Measurements from ENCODE around the gene ANKFN1.

ANKFN1 gene

DNA sequence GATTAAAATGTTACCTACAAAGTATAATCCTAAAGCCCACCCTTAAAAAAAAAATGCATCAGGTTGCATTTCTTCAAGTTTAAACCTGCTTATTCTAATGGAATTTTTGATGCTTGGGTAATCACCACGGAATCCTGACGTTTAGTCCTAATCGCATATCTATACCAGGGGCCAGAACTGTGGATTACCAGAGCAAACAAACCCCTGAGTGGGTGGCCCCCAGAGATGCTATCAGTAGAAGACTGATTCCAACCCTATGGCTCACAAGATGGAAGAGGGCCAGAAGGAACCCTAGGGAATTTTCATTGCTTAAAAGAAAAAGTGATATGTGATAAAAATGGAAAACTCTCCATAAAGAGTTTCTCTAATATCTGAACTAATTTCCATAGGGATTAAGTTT is 288.0 kb downstream of the ANKFN1 start:
- DNase-seq (ENCODE audit: low read depth in 2 of 2), result no peak

DNA sequence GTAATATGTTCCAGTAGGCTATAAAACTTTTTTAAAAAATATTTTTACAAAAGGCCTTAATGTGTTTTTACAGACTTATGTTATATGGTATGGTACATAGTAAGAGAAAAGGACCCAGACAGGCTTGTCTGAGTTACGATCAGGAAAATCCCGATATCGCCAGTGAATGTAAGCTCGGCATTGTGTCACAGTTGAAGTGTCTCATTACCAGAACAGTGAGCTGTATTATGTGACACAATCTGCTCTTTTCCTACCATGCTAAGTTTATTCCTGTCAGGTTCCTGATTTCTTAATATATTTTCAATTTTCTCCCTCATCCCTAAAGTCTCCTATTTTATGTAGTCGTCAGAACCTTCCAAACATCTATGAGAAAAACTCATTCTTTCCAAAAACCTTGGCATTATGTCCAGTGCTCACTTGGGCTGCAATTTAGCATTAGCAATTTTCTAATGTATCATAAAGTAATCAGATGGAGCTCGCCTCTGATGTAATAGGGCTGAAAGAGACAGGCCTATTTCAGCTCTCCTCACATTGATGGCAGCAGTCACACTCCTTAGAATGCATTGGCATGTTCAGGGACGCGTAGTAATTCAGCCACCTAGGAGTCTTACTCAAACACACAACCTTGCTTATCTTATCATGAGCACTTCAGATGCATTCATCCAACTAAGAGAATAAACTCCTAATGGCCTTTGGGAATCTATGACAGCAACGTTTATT is 292.6 kb downstream of the ANKFN1 start:
- no peak for DNase-seq (ENCODE audit: low read depth in 2 of 2)

GRCh38 chr17:56447171-56447570 is 293.9 kb downstream of the ANKFN1 start:
- DNase-seq (ENCODE audit: low read depth in 2 of 2), result no peak

- DNase-seq (ENCODE audit: low read depth in 2 of 2), result no peak
Measured at GRCh38 chr17:56448371-56448770, 295.1 kb downstream of the ANKFN1 start.

DNA sequence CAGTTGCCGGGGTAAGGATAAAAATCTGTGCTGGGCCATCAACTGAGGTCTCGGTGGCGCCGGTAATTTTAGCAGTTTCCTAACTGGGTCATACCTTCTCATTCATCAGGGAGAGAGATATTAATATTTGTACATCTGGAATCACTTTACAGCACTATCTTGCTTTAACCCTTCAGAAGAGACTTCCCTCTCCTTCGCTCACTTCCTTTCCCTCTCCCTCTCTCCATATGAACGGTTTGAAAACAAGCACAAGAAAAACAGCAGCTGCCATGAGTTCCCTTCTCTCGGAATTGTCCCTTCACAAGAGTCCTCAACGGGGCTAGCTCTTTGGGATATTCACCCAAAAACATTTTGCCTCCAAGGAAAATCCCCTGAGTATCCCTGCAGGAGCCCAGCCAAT is 295.9 kb downstream of the ANKFN1 start:
- DNase-seq (ENCODE audit: low read depth in 2 of 2), result no peak

- no peak for DNase-seq (ENCODE audit: low read depth in 2 of 2)
Measured at GRCh38 chr17:56451629-56452028, 298.4 kb downstream of the ANKFN1 start.

GRCh38 chr17:56452461-56452860 is 299.2 kb downstream of the ANKFN1 start:
- no peak for DNase-seq (ENCODE audit: low read depth in 2 of 2)

DNA sequence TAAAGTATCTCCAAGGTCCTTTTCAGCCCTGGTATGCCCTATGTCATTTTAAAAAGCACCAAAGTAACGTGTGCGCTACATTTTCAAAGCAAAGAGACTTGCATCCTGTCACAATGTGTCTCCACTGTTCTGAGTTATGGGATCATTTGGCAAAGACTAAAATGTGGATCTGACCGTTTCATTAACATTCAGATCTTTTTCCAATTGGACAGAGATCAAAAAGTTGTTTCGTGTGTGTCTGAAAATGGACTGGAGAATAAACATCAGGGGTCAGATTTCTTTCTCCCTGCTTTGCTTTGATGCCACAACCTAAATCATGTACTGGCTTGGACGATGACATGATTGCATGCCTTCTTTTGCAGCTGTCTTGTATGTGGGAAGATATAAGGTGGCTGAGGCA is 304.2 kb downstream of the ANKFN1 start:
- DNase-seq (ENCODE audit: low read depth in 2 of 2), result no peak

- no peak for DNase-seq (ENCODE audit: low read depth in 2 of 2)
Measured at GRCh38 chr17:56465886-56466285, 312.6 kb downstream of the ANKFN1 start.

GRCh38 chr17:56468840-56469239 is 315.6 kb downstream of the ANKFN1 start:
- DNase-seq (ENCODE audit: low read depth in 2 of 2), result no peak

- no peak for DNase-seq (ENCODE audit: low read depth in 2 of 2)
Measured at GRCh38 chr17:56471696-56472095, 318.4 kb downstream of the ANKFN1 start.

GRCh38 chr17:56475116-56475515 is 321.8 kb downstream of the ANKFN1 start:
- no peak for DNase-seq (ENCODE audit: low read depth in 2 of 2)

DNA sequence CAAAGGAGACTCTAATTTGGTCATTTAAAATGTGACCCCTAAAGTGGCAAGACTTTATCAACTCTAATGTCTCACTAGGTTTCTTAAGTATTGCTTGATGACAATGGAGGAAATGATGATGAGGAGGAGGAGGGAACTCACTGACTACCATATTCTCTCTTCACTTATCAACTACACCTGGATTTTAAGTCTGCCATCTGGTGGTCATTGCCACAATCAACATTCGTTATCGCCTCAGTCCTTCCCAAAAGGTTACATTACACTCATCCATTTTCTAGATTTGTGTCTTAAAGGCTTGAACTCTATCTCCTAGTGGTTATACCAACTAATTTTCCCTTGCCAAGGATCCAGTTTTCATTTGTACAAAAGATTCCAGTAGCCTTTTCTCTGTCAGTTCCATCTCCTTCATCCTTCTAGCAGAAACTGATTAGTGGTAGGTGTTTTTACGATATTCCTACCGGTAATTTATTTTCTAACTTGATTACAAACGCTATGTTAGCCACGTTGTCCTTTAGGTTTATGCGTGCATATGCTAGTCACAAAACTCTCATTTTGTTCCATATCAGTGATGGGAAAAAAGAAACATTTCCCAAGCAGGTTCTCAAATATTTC is 325.7 kb downstream of the ANKFN1 start:
- DNase-seq (ENCODE audit: low read depth in 2 of 2), result no peak

DNA sequence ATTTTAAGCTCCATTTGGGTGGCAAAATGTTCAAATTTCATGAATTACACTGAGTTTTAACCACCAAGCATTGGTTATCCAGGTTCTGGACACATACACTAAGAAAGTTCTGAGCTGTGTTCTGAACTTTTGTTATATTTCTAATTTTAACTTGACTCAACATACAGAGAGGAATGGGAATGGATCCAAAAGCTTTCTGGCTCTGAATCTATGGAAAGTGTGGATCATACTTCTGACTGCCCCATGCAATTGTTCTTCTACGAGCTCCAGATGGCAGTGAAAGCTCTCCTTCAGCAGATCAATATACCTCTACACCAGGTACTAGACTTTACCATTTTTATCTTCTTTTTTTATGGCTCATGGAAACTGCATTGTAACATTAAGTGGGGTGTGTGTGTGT is 327.2 kb downstream of the ANKFN1 start:
- DNase-seq (ENCODE audit: low read depth in 2 of 2), result no peak

DNA sequence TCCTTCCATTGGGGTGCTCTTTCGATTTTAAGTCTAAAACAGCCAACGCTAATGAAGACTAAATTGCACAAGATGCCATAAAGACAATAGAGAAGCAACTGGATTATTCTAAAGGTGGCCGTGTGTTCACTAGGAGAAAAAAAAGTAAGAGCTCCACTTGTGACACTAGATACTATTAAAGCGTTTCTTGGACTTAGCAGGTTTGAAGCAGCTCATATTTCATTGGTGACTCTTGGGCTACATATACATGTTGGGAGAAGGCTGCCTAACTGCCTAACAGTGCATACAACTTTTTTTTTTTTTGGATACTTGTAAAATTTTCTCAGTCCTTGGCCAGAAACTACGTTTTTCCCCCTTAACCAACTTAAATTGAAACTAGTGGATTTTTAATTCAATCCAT is 328.4 kb downstream of the ANKFN1 start:
- DNase-seq (ENCODE audit: low read depth in 2 of 2), result no peak

DNA sequence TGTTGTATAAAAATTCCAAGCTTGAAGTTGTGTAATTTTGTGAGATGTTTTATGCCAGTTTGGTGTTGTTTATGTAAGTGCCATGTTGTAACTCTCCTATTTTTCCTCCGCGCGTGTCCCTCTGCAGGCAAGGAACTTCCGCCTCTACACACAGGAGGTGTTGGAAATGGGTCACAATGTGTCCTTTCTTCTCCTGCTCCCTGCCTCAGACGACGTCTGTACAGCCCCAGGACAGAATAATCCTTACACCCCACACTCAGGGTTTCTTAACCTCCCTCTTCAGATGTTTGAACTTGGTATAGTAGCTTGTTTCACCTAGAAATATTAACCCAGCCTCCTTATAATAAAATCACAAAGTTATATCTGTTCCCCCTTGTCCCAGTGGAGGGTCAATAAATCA is 329.0 kb downstream of the ANKFN1 start:
- no peak for DNase-seq (ENCODE audit: low read depth in 2 of 2)

GRCh38 chr17:56486732-56487131 is 333.5 kb downstream of the ANKFN1 start:
- DNase-seq (ENCODE audit: low read depth in 2 of 2), result no peak

GRCh38 chr17:56488800-56489199 is 335.5 kb downstream of the ANKFN1 start:
- DNase-seq (ENCODE audit: low read depth in 2 of 2), result no peak

GRCh38 chr17:56489980-56490379 is 336.7 kb downstream of the ANKFN1 start:
- no peak for DNase-seq (ENCODE audit: low read depth in 2 of 2)

DNA sequence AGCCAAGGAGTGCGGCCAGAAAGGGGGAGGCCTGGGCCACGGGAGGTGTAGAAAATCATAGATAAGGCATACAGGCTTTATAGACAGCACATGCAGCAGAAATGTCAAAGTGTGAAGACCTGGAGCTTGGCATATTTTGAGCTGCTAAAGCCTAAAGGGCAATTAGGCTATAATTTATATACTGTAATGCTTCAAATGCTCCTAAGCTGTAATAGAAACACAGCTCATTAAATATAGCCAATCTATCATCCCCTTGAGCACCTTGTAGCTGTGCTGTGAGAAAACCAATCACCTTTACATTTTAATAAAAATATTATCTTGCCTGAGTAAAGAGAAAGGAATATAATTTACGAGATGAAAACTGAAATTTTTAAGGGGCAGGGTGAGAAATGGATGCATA is 342.3 kb downstream of the ANKFN1 start:
- DNase-seq (ENCODE audit: low read depth in 2 of 2), result no peak

DNA sequence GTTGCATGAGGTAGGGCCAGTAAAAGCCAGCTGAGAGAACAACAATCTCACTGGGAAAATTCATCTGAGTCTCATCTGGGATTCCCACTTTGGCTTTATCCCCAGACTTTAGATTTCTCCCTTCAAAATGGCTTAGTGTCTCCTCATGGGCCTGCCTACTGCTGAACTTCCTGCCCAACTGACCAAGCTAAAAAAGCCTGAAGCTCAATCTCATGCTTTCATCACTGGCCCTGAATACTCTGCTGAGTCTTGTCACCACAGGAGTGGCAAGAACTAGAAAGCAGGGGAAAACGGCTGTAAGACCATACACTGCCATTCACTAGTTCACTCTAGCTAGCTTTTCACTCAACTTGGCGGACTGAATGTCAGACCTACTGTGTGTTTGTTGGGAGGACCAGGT is 343.9 kb downstream of the ANKFN1 start:
- DNase-seq (ENCODE audit: low read depth in 2 of 2), result no peak

DNA sequence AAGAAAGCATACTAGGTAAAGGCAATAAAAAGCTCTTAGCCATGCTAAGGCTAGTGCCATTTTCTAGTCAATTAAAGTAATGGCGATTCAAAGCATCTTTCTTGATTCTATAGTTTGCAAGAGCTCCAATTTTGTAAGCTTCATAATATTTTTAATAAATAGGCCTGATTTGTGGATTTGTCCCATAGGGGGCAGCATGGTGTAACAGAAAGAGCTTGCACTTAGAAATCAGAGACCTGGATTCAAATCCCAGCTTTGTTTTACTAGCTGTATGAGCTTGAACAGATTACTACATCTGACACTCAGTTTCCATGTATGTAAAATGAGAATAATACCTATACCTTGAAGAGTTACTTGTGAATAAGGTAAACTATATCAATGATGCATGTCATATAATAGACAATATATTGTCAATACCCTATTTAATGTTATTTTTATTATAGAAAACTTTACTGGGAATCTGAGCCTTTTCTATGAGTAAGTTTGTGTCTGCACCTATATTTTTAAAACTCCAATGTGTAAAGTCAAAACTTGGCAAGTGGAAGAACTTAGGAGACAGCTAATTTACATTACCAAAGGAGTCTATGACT is 346.6 kb downstream of the ANKFN1 start:
- DNase-seq (ENCODE audit: low read depth in 2 of 2), result no peak

DNA sequence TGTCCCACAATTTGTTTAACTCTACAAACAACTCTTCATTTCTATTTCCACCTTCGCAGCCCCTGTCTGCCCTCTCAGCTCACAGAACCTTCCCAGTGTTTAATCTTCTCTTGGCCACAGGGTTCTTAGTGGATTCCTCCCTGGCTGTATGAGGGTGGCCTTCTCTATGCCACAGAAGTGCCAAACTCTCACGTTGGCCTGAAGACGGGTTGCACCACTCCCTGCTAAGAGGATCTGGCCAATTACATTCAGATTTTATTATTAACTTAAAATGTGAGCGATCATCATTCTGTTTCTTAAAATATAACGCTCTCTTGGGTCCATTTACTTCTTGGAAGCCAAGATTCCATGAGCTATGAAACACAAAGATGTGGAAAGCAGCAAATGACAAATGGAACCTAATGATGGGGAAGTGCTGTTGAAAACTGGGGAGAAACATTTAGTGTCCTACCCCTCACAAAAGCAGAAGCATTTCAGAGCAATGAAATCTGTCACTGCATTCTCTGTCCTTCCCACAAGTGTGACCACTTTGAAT is 348.9 kb downstream of the ANKFN1 start:
- no peak for DNase-seq (ENCODE audit: low read depth in 2 of 2)
